Measurements from ENCODE around the gene CACNA2D3. TPM values are rescaled to one million over a fixed set of nuclear protein-coding genes. Genes with fewer than 3 reads are reported as not detected.

Gene CACNA2D3
- total RNA-seq, 2 donors from 2014 or later: 1.1 to 5.9 TPM

- Histone ChIP-seq H3K27ac (no peak overlapping the region), H3K36me3 (no peaks in the 10 kb centered on the region), H3K4me1 (replicated peaks) (no peaks in the 10 kb centered on the region), H3K27me3 (replicated peaks; ENCODE audit: insufficient read depth) (no peaks in the 10 kb centered on the region), H3K4me3 (no peak overlapping the region), H3K9me3 (no peaks in the 10 kb centered on the region)
- no peak for TF ChIP-seq POLR2AphosphoS5 (IDR thresholded peaks at IDR 0.05)
- TF ChIP-seq POLR2A (IDR thresholded peaks at IDR 0.05): no peak
- TF ChIP-seq CTCF (IDR thresholded peaks at IDR 0.05): no peak
- intact Hi-C loops (cut with DNase I): no loop called here
- no peak for DNase-seq (ENCODE audit: low spot score)
- WGBS: 63% methylated on average over 3 of the region's 3 CpGs
These were observed 497.2 kb downstream of the CACNA2D3 start for GRCh38 chr3:54619531-54619930.

GRCh38 chr3:54621184-54621583 lies 498.8 kb downstream of the CACNA2D3 start:
- intact Hi-C loops (cut with DNase I): no loop called here
- no peak for DNase-seq (ENCODE audit: low spot score)
- no peaks in the 10 kb centered on the region for H3K27me3 ChIP-seq (replicated peaks; ENCODE audit: insufficient read depth)
- H3K36me3 ChIP-seq: no peaks in the 10 kb centered on the region
- H3K9me3 ChIP-seq: no peaks in the 10 kb centered on the region
- no peak overlapping the region for H3K27ac ChIP-seq
- WGBS: 78% methylated on average over 8 of the region's 8 CpGs
- no peak overlapping the region for H3K4me3 ChIP-seq
- no peak for TF ChIP-seq POLR2A (IDR thresholded peaks at IDR 0.05)
- no peak for TF ChIP-seq CTCF (IDR thresholded peaks at IDR 0.05)
- no peak for TF ChIP-seq POLR2AphosphoS5 (IDR thresholded peaks at IDR 0.05)
- H3K4me1 ChIP-seq (replicated peaks): no peaks in the 10 kb centered on the region

- H3K4me3 ChIP-seq: no peak overlapping the region
- H3K9me3 ChIP-seq: no peaks in the 10 kb centered on the region
- H3K36me3 ChIP-seq: no peaks in the 10 kb centered on the region
- H3K4me1 ChIP-seq (replicated peaks): no peaks in the 10 kb centered on the region
- 89% methylated on average over 11 of the region's 11 CpGs for WGBS
- intact Hi-C loops (cut with DNase I): no loop called here
- TF ChIP-seq CTCF (IDR thresholded peaks at IDR 0.05) (no peak), POLR2A (IDR thresholded peaks at IDR 0.05) (no peak), POLR2AphosphoS5 (IDR thresholded peaks at IDR 0.05) (no peak)
- H3K27ac ChIP-seq: no peak overlapping the region
- H3K27me3 ChIP-seq (replicated peaks; ENCODE audit: insufficient read depth): no peaks in the 10 kb centered on the region
- DNase-seq (ENCODE audit: low spot score): no peak
These were observed 500.3 kb downstream of the CACNA2D3 start for GRCh38 chr3:54622678-54623077.

GRCh38 chr3:54625805-54626787 lies 503.7 kb downstream of the CACNA2D3 start:
- Histone ChIP-seq H3K4me3 (no peak overlapping the region), H3K36me3 (no peaks in the 10 kb centered on the region), H3K27ac (no peak overlapping the region), H3K27me3 (replicated peaks; ENCODE audit: insufficient read depth) (no peaks in the 10 kb centered on the region), H3K9me3 (no peaks in the 10 kb centered on the region), H3K4me1 (replicated peaks) (no peaks in the 10 kb centered on the region)
- no peak for DNase-seq (ENCODE audit: low spot score)
- WGBS: 96% methylated on average over 43 of the region's 43 CpGs
- TF ChIP-seq POLR2A (IDR thresholded peaks at IDR 0.05) (no peak), CTCF (IDR thresholded peaks at IDR 0.05) (no peak), POLR2AphosphoS5 (IDR thresholded peaks at IDR 0.05) (no peak)
- intact Hi-C loops (cut with DNase I): no loop called here
